HG03064 (cell line): Measurements from ENCODE around the gene KIAA2012.
A peak's percentile ranks its signal among the peaks of the same experiment; 100 is the strongest.
"Not testable (repeated sequence)": the region's sequence is repeated elsewhere in the genome, so short reads cannot be mapped to it uniquely, and the experiment has no call there.

ENCODE experiments used
- ATAC-seq: cut with Tn5 transposase; IDR thresholded peaks from one replicate; pipeline ENCODE4 v1.9.1; 2021; ENCODE audit warnings: low read depth; ENCODE audit not compliant: unreplicated experiment

The KIAA2012 gene

DNA sequence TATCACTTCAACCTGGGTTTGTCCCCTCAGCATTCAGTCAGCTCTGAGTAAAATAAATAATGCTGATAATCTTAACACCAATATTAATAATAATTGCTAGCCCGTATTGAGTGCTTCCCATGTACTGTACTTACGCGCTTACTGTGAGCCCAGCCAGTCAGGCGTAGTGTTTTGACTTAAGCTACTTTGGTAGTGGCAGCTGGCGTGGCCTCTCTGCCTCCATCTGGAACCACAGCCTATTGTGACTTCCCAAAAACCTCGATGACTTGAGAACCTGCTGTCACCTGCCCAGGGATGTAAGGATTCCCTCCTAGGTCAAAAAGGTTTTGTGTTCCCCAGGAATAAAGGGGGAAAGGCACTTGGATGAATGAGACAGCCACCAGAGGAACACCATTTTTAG lies 112.1 kb downstream of the KIAA2012 start:
- no peak for ATAC-seq

- ATAC-seq = no peak
These were observed 113.7 kb downstream of the KIAA2012 start for GRCh38 chr2:202186641-202187202.

DNA sequence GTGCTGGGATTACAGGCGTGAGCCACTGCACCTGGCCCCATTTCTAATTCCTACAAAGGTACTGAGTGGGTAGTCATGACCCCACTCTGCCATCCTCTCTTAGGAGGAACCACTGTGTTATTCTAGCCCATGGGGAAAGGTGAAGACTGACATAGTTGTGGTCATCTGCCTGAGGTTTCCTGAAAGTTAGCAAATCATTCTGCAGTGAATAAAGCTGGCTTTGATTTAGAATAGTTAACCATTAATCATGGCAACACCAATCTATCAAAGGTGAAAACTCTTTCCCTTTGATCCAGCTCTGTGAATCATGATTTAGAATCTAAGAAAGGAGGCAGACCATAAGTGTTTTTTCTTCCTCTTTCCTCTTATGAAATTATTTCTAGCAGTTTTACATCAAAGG lies 114.5 kb downstream of the KIAA2012 start:
- no peak for ATAC-seq

DNA sequence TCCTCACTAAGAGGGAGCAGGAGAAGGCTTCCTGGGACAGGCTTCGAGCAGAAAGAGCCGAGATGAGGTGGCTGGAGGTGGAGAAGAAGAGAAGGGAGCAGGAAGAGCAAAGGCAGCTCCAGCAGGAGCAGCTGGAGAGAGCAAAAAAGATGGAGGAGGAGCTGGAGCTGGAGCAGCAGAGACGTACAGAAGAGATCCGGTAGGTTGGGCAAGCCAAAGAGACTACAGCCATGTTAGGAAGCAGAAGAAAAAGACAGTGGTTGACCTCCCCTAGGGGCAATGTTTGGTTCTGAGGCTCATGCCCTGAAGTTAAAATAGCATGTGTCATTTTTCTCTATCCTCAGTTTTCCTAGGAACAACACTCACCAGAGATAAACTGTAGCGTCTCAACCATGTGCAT lies 120.2 kb downstream of the KIAA2012 start:
- ATAC-seq = no peak

- ATAC-seq = no peak
These were observed 120.9 kb downstream of the KIAA2012 start for GRCh38 chr2:202193881-202194353.

DNA sequence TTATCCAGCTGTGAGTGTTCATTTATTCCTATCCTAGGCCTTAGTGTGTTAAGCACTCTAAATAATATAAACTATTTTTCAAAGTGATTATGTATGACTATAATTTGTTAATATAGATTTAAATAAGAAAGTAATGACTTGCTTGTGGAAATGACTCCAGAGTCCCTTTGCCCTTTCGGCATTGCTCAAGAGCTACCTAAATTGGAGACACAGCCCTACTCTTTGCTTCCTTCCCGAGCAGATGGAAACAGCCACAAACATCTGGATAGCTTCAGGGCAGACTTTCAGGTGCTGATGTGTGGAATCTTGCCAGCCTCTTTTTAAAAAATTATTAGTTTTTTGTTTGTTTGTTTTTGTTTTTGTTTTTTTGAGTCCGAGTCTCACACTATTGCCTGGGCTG lies 121.4 kb downstream of the KIAA2012 start:
- ATAC-seq = no peak

- no peak for ATAC-seq
These were observed 123.7 kb downstream of the KIAA2012 start for GRCh38 chr2:202196727-202197126.

- no peak for ATAC-seq
These were observed 128.4 kb downstream of the KIAA2012 start for GRCh38 chr2:202201220-202202160.

- ATAC-seq = no peak
These were observed 130.3 kb downstream of the KIAA2012 start for GRCh38 chr2:202203348-202203747.

GRCh38 chr2:202204855-202205254 lies 131.8 kb downstream of the KIAA2012 start:
- no peak for ATAC-seq

DNA sequence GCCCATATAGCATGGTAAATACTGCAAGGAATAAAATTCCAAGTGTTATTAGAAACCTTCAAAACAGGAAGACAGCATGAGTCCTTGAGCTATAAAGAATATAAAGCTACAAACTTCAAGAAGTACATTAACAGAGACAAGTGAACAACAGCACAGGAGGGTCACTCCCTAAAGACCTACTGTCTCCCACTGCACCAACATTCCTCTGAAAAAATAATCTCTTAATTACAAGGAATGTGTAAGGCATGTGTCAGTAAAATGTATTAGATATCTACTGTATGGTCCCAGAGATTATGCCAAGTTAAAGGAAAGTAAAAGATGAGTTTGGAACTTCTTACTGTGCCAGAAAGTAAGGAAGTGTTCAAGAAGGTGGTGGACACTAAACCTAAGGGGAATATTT lies 135.5 kb downstream of the KIAA2012 start:
- ATAC-seq = no peak

DNA sequence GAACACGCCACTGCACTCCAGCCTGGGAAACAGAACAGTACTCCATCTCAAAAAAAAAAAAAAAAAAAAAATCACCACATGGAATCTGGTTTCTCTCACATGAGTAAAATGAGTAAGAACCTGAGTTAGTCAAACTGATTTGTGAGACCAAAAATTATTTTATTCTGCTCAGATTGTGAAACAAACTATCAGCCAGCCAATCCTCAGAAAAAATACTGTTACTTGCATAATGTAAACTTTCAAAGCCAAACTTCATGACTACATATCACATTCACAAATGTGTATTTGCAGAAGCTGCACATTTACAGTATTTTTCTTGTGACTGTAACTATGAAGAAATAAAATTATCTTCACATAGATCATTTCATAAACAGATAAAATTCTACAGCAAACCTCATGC lies 142.1 kb downstream of the KIAA2012 start:
- no peak for ATAC-seq

DNA sequence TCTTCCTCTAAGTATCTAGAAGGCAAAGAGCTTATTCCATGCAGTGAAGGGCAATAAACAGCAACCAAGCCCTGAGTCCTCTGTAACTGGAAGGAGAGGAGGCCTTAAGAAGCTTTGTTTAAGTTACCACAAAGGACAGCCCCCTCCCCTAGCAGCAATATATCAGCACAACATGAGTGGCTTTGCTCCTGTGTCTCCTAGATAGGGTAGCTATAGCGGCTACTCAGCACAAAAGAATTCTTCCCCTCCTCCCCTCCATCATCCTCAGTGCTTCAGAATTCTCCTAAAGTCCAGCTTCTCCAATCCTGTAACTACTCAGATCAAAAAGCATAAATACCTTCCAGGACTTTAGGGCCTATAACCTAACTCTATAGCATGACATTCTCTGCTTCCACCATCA lies 148.8 kb downstream of the KIAA2012 start:
- ATAC-seq = no peak

DNA sequence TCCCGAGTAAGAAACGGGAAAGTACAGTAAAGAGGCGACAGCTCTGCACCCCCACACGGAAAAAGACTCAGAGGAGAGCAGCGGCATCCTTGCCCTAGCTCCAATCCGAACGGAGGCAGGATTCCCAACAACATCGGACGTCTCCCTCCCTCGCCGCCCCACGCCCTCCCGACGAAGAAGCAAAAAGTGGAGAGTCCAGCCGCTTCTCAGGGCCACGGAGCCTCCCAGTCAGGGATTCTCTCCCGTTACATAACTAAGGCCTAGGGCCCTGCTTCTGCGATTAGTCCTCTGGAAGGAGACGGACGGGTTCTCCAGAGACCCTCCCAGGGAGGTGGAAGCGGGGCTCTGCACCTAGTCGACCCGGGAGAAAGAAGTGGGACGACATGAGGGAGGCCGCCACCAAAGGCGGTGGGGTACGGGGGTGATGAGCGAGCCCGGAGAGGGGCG lies 164.8 kb downstream of the KIAA2012 start:
- peak; percentile 43 for ATAC-seq

- ATAC-seq = peak; percentile 97
These were observed 165.5 kb downstream of the KIAA2012 start, which contains the start of gene SUMO1 for GRCh38 chr2:202238234-202239197. SUMO1 (minus strand) TSS chr2:202238597; CDS start chr2:202238451, 146 bp downstream.

- ATAC-seq = not testable (repeated sequence)
These were observed 174.7 kb downstream of the KIAA2012 start for GRCh38 chr2:202247710-202248109.

GRCh38 chr2:202249521-202250253 lies 176.6 kb downstream of the KIAA2012 start:
- no peak for ATAC-seq

- no peak for ATAC-seq
These were observed 178.4 kb downstream of the KIAA2012 start for GRCh38 chr2:202251494-202251893.
